Nephron progenitor cell (in vitro differentiated cells): ENCODE measurements around the gene SGPP1.
"Not testable (repeated sequence)": the region's sequence is repeated elsewhere in the genome, so short reads cannot be mapped to it uniquely, and the experiment has no call there.

Experiments used
- DNase-seq: peaks from one replicate; pipeline ENCODE4 v3.0.0; 2021
- H3K27ac Mint-ChIP-seq: 2 replicates; pipeline ENCODE4 v1.8.0; 2021; ENCODE audit warnings: mild to moderate bottlenecking, moderate library complexity, mixed read lengths
- H3K27me3 Mint-ChIP-seq: 2 replicates; pipeline ENCODE4 v1.8.0; 2021; ENCODE audit warnings: mild to moderate bottlenecking, low read depth, mixed read lengths; ENCODE audit not compliant: poor library complexity
- H3K36me3 Mint-ChIP-seq: 2 replicates; pipeline ENCODE4 v1.8.0; 2021; ENCODE audit warnings: low read depth, mixed read lengths
- H3K4me1 Mint-ChIP-seq: 2 replicates; pipeline ENCODE4 v1.8.0; 2021; ENCODE audit warnings: mixed read lengths
- H3K4me3 Mint-ChIP-seq: 2 replicates; pipeline ENCODE4 v1.8.0; 2021; ENCODE audit warnings: mild to moderate bottlenecking, moderate library complexity, mixed read lengths
- H3K9me3 Mint-ChIP-seq: 2 replicates; pipeline ENCODE4 v1.8.0; 2021; ENCODE audit warnings: mild to moderate bottlenecking, moderate library complexity, mixed read lengths
- CTCF ChIP-seq: fragments of 200-600 bp; sonication (generic); IDR thresholded peaks from 2 replicates; pipeline ENCODE4 v1.5.0; 2021; ENCODE audit warnings: antibody characterized with exemption

The SGPP1 gene

GRCh38 chr14:63670692-63671091 lies 57.2 kb downstream of the SGPP1 start:
- Mint-ChIP-seq H3K36me3 (no peaks in the 10 kb centered on the region), H3K9me3 (no peaks in the 10 kb centered on the region), H3K27me3 (no peaks in the 10 kb centered on the region), H3K4me3 (no peak overlapping the region), H3K4me1 (peaks cover 8% of the 10 kb centered on the region), H3K27ac (no peak overlapping the region)
- no peak for DNase-seq
- no peak for TF ChIP-seq CTCF

GRCh38 chr14:63666335-63666734 lies 61.5 kb downstream of the SGPP1 start:
- Mint-ChIP-seq H3K27ac (no peak overlapping the region), H3K9me3 (no peaks in the 10 kb centered on the region), H3K4me1 (no peaks in the 10 kb centered on the region), H3K4me3 (no peak overlapping the region), H3K27me3 (no peaks in the 10 kb centered on the region), H3K36me3 (no peaks in the 10 kb centered on the region)
- no peak for DNase-seq
- TF ChIP-seq CTCF: no peak

- Mint-ChIP-seq H3K36me3 (peaks cover 5% of the 10 kb centered on the region), H3K4me1 (no peaks in the 10 kb centered on the region), H3K27me3 (peaks cover 2% of the 10 kb centered on the region), H3K4me3 (no peak overlapping the region), H3K27ac (no peak overlapping the region), H3K9me3 (no peaks in the 10 kb centered on the region)
- TF ChIP-seq CTCF: no peak
- no peak for DNase-seq
Observed at GRCh38 chr14:63663428-63664341, 64.2 kb downstream of the SGPP1 start.

- Mint-ChIP-seq H3K27ac (no peak overlapping the region), H3K27me3 (peaks cover 2% of the 10 kb centered on the region), H3K36me3 (peaks cover 5% of the 10 kb centered on the region)
Observed at GRCh38 chr14:63662776-63663175, 65.1 kb downstream of the SGPP1 start.

GRCh38 chr14:63661881-63662280 lies 66.0 kb downstream of the SGPP1 start:
- H3K27me3 Mint-ChIP-seq, H3K36me3 Mint-ChIP-seq, H3K27ac Mint-ChIP-seq, DNase-seq, H3K9me3 Mint-ChIP-seq, H3K4me1 Mint-ChIP-seq, H3K4me3 Mint-ChIP-seq: not testable (repeated sequence)

More at GRCh38 chr14:63662776-63663175, 65.1 kb downstream of the SGPP1 start:
- Mint-ChIP-seq H3K9me3 (no peaks in the 10 kb centered on the region), H3K4me1 (no peaks in the 10 kb centered on the region), H3K4me3 (no peak overlapping the region)
- DNase-seq: no peak
- TF ChIP-seq CTCF: no peak

- Mint-ChIP-seq H3K4me3 (no peak overlapping the region), H3K27me3 (peaks cover 2% of the 10 kb centered on the region)
Observed at GRCh38 chr14:63659726-63660125, 68.1 kb downstream of the SGPP1 start.

More at GRCh38 chr14:63659726-63660125, 68.1 kb downstream of the SGPP1 start:
- TF ChIP-seq CTCF: no peak
- no peak for DNase-seq
- Mint-ChIP-seq H3K4me1 (no peaks in the 10 kb centered on the region), H3K9me3 (no peaks in the 10 kb centered on the region), H3K36me3 (peaks cover 5% of the 10 kb centered on the region), H3K27ac (no peak overlapping the region)
